Ovary (tissue), 3 donors: Measurements from ENCODE around the gene ZFHX2.
"Not testable (repeated sequence)": the region's sequence is repeated elsewhere in the genome, so short reads cannot be mapped to it uniquely, and the experiment has no call there.

Experiments
- CTCF ChIP-seq, 3 donors: fragments of 450-650 bp in 2 of 3; fragments of 200-600 bp in 1 of 3; IDR thresholded peaks; one replicate each; pipeline versions ENCODE4 v1.5.1 to v1.8.0; 2016 to 2022; ENCODE audit warnings: antibody characterized with exemption in 3 of 3, mild to moderate bottlenecking in 1 of 3
- POLR2A ChIP-seq: fragments of 450-650 bp; IDR thresholded peaks from one replicate; pipeline ENCODE4 v1.6.1; 2017; ENCODE audit warnings: antibody characterized with exemption, mild to moderate bottlenecking, moderate library complexity
- donor health status: DM: no; HTN: no; CAD: no.

- TF ChIP-seq CTCF (IDR thresholded peaks at IDR 0.05); POLR2A: not testable (repeated sequence)
Observed at GRCh38 chr14:23536906-23537305, 14.7 kb downstream of the ZFHX2 start.
